NCI-H2081 (cell line): ENCODE results near the gene CHST5.

Source experiments
- DNase-seq, 2 experiments: peaks; one replicate each; lab custom pipeline; 2025; lab: John Stamatoyannopoulos, UW

The CHST5 gene

DNA sequence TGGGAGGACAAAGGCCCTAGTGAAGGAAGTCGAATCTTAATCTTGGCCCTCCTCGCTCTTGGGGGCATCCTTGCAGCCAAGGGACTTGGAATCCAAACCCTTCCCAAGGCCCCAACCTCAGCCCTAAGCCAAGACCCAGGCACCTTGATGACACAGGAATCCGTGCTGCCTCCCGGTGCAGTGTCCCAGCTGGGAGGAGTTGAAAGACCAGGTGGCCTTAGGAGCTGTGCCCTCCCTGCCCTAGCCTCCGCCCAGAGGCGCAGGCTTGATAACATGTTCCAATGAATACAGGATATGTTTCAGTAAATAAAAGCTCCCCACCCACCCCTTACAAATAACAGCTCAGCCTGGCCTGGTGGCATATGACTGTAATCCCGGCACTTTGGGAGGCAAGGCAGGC lies at the start of gene CHST5:
Gene CHST5, minus strand, starts transcription at position 208 of the 400 bp plus-strand sequence. CDS start 5,724 bp downstream, outside the sequence.
- DNase-seq = no peak

GRCh38 chr16:75584108-75584507 lies 48.2 kb upstream of the CHST5 start:
- DNase-seq = no peak

DNA sequence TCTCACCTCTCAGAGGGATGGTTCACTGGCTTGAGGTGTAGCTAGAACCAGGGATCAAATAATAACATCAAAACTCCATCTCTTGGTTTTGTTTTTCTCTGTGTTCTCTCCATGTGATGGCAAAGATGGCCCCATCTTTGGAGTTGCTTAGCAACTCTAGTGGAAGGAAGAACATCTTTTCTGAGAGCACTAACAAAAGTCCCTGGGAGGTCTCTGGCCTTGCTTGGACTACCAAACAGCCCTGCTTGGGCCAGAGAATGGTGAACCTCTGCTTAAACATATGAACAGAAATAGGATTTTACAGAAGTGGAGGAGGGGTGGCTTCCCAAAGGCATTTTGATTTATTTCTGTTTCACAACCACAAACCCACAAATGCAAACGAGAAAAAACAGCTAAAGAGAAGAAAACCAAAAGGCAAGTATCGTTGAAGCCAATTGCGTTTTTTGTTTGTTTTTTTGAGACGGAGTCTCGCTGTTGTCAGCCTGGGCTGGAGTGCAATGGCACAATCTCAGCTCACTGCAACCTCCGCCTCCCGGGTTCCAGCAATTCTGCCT lies 43.5 kb upstream of the CHST5 start:
- no peak for DNase-seq

GRCh38 chr16:75578725-75579124 lies 42.8 kb upstream of the CHST5 start:
- DNase-seq = no peak

DNA sequence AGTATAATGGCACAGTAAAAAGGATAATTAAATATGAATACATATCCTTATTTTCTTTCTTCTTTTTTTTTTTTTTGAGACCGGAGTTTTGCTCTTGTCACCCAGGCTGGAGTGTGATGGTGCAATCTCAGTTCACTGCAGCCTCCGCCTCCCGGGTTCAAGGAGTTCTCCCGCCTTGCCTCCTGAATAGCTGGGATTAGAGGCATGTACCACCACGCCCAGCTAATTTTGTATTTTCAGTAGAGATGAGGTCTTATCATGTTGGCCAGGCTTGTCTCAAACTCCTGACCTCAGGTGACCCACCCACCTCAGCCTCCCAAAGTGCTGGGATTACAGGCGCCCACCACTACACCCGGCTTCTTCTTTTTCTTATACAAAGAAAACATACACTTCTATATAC lies 42.3 kb upstream of the CHST5 start:
- no peak for DNase-seq

DNA sequence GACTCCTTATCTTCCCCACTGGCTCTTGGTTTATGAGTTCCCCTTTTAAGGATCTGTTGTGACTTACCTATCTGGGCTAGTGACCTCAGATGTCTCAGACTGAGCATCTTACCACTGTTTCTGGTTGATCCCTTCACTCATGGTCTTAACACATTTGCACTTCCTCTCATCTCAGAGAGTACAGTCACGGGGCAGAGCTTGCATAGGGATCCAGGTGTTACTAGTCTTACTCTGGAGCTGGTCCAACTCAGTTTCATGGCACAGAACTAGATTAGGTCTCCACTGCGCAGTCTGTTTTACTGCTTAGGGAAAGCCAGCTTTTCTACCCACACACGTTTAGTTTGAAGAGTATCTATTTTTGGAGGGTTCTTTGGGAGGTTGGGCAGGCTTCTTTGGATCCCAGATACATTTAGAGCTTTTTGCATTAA lies 40.5 kb upstream of the CHST5 start:
- no peak for DNase-seq

- no peak for DNase-seq
These were observed 40.0 kb upstream of the CHST5 start for GRCh38 chr16:75575958-75576357.

DNA sequence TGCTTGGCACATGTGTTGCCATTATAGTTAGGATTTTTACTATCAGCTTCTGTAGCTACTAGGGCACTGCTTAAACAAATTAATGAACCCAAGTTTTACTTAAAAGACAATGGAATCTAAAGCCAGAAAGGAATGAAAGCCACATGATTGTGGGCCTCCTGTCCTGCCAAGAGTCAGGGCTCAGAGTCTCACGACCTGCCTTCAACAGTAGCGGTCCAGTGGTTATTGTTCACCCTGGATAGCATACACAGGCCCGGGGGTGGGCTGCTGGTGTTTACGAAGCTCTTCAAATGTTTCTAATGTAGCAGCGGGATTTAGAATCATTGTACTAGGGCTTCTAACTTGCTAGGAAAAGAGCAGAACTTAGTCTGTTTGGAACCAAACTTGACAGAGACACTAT lies 38.0 kb upstream of the CHST5 start:
- DNase-seq = no peak

GRCh38 chr16:75572864-75573542 lies 37.1 kb upstream of the CHST5 start:
- no peak for DNase-seq

DNA sequence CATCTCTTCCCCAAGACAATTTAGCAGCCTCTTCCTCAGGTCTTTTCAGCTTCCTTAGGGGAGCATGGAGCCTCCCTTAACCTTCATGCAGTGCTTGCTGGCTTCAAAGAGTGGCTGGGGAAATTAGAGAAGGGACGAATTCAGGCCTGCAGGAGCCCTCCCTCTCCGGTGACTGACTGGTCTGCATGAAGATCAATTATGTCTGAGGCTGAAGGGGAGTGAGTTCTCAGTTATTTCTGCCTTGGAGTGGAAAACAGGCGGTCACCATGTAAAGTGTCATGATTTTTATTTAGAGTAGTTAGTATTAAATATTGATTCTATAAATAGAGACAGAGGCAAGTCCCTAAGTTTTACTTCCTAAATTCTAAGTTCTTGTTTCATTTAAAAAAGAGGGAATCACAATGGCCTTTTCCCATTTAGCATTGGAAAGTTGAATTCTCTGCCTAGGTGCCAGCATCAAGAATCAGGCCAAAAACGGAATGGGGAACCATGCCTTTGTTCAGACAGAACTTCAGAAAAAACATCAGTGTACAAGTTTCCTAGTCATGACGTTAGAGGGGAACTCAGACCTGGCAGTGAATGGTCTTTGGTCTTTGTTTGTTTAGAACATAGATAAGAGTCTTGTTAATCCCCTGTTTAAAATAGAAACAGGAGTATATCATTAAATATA lies 34.6 kb upstream of the CHST5 start:
- DNase-seq = no peak

DNA sequence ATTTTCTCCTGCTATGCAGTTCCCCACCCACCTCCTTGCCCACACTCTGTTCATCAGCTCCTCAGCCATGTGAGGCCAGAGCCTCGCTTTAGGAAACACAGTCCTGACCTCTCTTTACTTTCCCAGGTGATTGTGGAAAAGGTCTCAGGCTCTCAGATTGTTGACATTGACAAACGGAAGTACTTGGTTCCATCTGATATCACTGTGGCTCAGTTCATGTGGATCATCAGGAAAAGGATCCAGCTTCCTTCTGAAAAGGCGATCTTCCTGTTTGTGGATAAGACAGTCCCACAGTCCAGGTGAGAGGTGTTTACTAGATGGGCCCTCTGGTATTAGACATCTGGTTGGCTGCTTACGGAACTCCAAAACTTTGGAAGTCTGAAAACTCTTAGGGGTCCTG lies 32.0 kb upstream of the CHST5 start:
- no peak for DNase-seq

DNA sequence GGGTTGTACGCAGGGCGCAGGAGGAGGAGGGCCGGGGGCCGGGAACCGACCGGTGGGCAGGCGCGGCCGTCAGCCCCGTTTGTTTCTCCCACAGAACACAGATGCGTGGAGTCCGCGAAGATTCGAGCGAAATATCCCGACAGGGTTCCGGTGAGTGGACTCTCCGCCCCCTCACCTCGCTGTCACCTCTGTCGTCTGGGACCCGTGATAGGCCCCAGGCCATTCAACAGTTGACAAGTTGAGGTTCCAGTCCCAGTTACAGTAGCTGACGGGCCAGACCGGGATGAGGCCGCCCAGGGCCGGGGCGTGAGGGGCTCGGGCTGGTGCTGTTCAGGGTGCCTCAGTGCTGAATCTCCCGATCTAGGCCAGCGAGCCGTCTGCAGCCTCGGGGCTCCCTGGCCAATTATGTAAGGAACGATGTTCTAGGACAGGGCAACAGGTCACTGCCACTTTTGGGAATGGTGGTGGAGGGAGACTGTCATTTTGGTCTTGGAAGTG lies 30.9 kb upstream of the CHST5 start:
- no peak for DNase-seq

DNA sequence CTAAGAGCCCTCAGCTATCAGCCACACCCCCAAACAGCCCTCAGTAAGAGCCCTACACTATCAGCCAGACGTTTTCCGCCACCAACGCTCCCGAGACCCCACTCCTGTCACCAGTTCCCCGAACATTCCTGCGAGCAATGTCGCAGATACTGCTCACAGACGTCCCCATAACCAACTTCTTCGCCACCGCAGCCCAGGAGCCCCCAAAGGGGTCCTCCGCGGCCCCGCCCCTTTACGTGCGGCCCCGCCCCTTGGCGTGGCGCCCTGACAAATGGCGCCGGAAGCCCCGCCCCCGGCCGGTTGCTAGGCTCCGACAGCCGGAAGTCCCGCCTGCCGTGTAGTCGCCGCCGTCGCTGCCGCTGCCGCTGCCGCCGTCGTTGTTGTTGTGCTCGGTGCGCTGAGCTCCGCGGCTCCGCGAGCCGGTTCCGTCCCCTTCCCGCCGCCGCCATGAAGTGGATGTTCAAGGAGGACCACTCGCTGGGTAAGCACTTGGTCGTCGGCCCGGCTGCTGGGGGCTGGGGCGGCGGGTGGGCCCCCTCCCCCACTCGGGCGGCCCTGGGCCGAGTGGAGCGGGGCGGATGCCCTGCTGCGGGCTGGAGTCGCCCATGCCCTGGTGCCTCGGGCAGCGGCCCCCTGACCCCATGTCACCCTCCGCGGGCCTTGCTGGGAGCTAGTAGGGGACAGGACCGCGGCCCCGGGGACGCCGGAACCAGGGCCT lies 30.3 kb upstream of the CHST5 start, which contains the start of gene GABARAPL2:
Gene GABARAPL2, plus strand, starts transcription at position 340 of the 718 bp plus-strand sequence. Its CDS starts 108 bp downstream, at position 448.
- peak; percentile 56 to 69 for DNase-seq

GRCh38 chr16:75565640-75566039 lies 29.7 kb upstream of the CHST5 start:
- DNase-seq = no peak

- DNase-seq = no peak
These were observed 23.9 kb upstream of the CHST5 start for GRCh38 chr16:75559564-75560372.

- DNase-seq = no peak
These were observed 23.0 kb upstream of the CHST5 start for GRCh38 chr16:75558846-75559401.

DNA sequence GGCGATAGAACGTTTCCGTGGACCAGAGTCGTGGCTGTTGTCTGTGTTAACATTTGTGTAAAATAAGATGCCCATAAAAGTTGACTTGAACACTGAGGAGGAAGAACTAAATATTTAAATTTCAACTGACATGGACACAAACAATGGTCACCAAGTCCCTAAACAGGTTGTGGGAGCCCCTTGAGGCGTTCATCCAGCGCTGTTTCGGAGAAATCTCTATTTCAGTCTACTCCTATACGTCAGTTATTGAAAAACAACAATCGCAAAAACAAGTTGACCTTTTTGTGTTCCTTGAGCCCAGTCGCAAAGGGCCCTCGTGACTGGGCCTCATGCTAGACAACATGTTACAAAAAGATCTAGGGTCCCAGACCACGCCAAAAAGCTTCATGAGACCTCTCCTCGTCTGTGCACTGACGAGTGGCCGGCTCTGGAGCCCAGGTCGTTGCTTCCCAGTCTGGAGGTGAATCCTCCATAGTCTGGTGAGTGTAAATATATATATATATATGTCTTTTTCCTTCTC lies 20.6 kb upstream of the CHST5 start:
- DNase-seq = no peak

GRCh38 chr16:75555707-75556430 lies 20.0 kb upstream of the CHST5 start, which contains the start of gene TMEM231:
Gene TMEM231 (minus strand): TSS chr16:75556252. CDS start chr16:75556209, 43 bp downstream.
- peak; percentile 72 to 94 for DNase-seq

GRCh38 chr16:75555213-75555706 lies 19.4 kb upstream of the CHST5 start:
- peak; percentile 53 to 67 for DNase-seq

DNA sequence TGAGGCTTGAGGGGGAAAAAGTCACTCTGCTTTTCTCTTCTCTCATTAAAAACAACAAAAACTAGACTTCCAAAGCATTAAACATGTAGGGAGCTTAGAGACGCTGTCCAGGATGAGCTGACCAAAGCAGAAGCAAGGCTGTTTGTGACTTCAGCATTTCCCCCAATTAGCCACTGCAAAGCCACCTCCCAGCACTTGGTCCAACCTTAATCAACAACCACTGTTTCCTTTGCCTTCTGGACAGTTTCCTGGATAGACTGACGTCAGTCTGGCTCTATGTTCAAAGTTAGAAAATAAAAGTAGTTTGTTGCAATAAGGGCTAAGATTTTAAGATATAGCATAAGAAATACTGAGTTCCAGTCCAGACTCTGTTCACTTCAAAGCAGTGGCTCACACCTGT lies 17.0 kb upstream of the CHST5 start:
- no peak for DNase-seq
